GM19438 (cell line): Measurements from ENCODE around the gene TMEM259.

ENCODE experiments used
- ATAC-seq: cut with Tn5 transposase; IDR thresholded peaks from one replicate; pipeline ENCODE4 v1.9.1; 2021; ENCODE audit warnings: low read depth; ENCODE audit not compliant: unreplicated experiment

Gene TMEM259

GRCh38 chr19:990746-991145 lies 30.2 kb downstream of the TMEM259 start:
- ATAC-seq: no peak

DNA sequence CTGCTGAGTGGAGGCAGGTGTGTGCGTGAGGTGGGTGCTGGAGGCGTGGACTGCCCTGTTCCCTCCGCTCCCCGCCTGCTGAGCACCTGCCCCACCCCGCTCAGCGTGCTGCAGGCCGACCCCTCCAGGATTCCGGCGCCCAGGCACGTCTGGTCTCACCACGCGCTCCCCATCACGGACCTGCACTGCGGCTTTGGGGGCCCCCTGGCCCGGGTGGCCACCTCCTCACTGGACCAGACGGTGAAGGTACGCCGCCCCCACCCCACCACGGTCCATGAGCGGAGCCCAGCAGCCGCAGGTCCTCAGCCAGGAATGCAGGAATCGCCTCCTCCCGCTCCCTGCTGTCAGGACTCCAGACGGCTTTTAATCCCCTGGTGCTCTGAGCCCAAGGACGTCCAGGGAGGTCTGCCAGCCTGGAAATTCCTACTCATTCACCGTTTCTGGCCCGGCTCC lies 30.8 kb downstream of the TMEM259 start:
- no peak for ATAC-seq

DNA sequence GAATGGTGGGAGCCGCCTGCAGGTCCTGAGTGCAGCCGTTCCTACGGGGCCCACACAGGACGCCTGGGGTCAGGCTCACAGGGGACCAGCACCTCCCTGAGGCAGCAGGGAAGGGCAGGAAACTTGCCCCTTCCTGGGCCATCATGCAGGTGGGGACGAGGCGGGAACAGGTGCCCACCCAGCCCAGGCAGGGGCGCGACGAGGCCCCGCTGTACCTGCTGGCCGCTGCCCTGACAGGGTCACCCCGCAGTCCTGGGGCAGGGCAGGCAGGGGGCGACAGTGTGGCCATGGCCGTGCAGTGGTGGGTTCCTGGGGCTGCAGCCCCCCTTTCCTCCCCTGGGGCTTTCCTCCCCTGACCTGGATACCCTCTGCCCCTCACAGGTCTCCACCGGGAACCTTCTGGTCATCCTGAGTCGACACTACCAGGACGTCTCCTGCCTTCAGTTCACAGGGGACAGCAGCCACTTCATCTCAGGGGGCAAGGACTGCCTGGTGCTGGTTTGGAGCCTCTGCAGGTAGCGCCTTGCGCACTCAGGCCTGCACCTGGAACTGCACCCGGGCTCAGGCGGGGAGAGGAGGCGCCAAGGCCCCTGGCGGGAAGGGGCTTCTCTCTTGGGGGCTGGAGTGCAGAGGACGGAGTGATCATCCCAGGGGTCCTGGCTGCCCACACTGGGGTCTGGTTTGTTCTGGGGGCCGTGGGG lies 31.4 kb downstream of the TMEM259 start:
- ATAC-seq: no peak

- ATAC-seq: no peak
Measured at GRCh38 chr19:988510-988909, 32.4 kb downstream of the TMEM259 start.

GRCh38 chr19:988081-988480 lies 32.8 kb downstream of the TMEM259 start:
- ATAC-seq: no peak

DNA sequence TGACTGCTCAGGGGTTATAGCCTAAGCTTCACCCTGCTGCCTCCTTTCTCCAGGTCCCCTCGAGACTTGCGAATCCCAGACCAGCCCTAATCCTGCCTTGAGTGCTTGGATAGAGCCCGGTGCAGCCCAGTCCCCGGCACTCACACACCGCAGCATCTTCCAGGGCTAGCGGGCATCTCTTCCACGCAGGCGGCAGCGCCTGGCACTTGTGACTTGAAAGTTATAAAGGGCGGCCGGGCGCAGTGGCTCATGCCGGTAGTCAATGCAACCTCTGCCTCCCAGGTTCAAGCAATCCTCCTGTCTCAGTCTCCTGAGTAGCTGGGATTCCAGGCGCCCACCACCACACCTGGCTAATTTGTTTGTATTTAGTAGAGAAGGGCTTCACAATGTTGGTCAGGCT lies 34.8 kb downstream of the TMEM259 start:
- no peak for ATAC-seq

GRCh38 chr19:984165-984967 lies 36.6 kb downstream of the TMEM259 start, which contains the start of gene WDR18:
Gene WDR18, plus strand, starts transcription at chr19:984345. Its CDS starts 9 bp downstream, at chr19:984354.
- ATAC-seq: no peak

DNA sequence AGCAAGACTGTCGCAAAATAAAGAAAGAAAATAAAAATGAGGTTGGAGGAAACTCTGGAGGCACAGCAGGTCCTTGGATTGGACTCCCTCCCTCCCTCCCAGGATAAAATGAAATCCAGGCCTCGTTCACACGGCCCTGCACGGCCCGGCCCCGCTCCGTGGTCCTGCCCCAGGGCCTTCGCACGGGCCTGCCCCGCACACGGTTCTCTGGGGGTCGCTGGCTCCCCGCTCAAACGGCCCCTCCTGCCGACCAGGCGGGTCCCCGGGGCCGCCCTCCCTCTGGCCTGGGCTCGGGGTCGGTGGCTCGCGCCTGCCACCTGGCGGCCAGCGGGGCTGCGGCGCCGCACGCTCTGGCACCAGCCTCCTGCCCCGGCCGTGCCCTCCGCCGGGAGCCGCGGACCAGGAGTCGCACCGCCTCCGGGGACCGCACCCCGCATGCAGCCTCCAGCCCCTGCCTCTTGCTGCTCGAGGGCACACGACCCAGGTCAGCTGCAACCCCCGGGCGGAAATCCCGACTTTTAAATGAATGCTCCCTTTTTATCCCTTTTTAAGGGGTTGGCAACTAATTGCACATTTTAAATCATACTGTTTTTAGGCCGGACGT lies 38.3 kb downstream of the TMEM259 start:
- no peak for ATAC-seq

DNA sequence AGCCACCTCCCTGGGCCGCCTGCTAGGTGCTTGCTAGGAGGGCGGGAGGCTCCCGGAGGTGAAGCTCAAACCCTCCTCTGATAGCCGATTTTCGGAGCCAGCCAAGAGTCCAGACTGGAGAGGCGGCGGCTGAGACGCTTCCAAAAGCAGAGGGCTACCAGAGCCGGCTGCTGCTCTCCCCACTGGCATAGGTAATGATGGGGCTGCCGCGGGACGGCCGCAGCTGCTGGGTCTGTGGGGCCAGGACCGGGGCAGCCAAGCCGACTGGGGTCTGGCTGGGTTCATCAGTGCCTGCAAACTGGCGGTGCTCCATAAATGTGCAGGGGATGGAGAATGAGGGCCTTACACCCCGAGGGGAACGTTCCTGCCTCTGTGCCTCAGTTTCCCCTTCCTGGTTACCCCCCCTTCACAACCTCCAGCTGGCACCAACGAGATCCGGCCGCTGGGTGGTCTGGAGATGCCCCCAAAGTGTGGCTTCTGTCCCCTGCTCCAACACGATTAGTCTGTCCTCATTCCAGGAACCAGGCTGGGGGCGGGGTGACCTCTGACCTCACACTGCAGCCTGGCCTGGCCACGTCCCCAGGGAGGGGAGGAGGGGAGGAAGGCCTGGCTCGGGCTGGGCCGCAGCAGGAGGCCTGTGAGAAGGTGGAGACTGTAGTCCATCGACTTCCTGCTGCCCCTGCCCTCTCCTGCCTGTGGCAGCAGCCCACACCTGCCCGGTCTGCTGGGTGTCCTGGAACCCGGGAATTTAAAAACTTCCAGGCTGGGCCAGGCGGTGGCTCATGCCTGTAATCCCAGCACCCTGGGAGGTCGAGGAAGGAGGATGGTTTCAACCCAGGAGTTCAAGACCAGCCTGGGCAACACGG lies 40.6 kb downstream of the TMEM259 start:
- ATAC-seq: no peak

DNA sequence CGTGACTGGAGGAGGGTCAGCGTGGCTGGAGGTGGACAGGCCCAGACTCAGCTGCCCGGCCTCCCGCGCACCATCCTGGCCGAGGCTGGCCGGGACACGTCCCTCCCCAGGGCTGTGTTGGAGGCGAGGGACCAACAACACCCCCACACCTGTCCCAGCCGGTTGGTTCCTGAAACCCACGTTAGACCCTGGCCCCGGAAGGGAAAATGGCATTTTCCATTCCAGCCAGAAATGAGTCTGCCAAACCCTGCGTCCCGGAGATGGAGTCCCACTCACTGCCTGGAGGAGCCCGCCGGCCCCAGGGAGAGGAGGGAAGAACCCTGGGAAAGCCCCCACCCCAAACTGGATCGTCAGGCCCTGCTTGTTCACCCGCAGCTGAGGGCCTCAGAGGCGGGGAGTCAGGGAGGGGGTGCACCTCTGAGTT lies 41.6 kb downstream of the TMEM259 start:
- no peak for ATAC-seq

DNA sequence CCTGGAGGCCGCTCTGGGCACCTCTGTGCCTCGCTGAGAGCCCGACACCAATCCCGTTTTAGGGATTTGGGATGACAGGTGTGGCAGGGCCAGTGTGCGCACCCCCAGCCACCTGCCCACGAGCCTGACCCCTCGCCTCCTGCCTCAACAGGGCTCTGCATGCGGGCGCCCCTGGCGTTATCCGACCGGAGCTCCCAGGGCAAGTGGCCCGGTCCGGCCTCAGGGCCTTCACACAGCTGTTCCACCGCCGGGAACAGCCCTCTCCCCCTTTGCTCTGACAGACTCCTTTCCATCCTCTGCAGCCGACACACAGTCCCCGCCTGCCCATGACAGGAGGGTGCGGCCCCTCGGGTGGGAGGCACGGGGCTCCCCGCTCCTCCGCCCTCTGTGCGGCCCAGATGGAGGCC lies 43.9 kb downstream of the TMEM259 start:
- no peak for ATAC-seq

- ATAC-seq: no peak
Measured at GRCh38 chr19:976476-976875, 44.4 kb downstream of the TMEM259 start.

- no peak for ATAC-seq
Measured at GRCh38 chr19:974564-975257, 46.2 kb downstream of the TMEM259 start.

DNA sequence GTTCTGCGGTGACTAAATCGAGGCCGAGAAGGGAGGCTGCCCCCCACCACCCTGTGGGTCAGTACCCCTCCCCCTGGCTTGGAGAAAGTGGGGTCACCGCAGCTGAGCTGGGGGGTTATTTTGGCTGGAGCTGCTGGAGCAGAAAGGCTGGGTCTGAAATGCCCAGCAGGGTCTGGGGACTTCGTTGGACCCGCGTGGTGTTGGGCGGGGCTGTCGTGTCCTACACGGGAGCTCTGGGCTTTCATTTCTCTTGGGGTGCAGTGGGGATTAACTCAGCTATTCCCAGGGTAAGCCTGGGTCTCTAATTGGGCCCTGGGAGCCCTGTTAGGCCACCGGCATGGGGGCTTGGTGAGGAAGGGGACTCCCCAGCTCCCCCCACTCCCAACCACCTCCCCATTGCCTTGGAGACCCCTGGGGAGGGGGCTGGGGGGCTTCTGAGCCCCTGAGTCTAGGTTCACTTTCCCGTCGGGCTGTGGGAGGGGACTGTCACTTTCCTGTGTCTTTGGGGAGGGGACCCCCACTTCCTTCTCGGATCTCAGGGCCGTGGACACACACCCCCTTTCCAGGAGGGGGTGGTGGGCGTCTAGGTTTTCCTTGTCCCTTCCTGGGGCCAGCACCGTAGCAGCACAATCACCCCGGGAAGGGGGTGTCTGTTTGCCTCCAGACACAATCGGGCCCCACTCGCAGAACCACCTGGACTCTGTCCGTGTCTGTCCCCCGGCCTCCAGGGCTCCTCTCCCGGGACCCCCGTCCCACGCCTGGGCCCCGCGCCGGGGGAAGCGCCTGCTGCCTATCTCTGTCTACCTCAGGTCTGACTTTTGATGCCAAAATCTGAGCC lies 47.0 kb downstream of the TMEM259 start:
- no peak for ATAC-seq

- no peak for ATAC-seq
Measured at GRCh38 chr19:972281-972680, 48.6 kb downstream of the TMEM259 start.

GRCh38 chr19:971795-972194 lies 49.1 kb downstream of the TMEM259 start:
- no peak for ATAC-seq

GRCh38 chr19:970695-971094 lies 50.2 kb downstream of the TMEM259 start:
- no peak for ATAC-seq

DNA sequence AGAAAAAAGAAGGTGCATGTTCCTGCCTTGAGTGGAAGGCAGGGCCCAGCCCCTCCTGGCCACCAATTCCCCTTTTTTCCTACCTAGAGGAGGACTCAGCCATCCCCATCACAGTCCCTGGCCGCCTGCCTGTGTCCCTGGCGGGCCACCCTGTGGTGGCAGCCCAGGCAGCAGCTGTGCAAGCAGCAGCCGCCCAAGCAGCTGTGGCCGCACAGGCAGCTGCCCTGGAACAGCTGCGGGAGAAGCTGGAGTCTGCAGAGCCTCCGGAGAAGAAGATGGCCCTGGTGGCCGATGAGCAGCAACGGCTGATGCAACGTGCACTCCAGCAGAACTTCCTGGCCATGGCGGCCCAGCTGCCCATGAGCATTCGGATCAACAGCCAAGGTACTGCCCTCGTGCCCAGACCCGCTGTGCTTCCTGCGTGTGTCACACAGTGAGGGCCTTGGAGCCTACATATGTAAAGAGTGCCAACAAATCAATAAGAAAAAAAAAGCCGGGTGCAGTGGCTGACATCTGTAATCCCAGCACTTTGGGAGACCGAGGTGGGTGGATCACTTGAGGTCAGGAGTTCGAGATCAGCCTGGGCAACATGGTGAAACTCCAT lies 54.3 kb downstream of the TMEM259 start:
- ATAC-seq: no peak
